Measurements from ENCODE around the gene CLCA1.
"Not testable (repeated sequence)": the region's sequence is repeated elsewhere in the genome, so short reads cannot be mapped to it uniquely, and the experiment has no call there.

The CLCA1 gene

DNA sequence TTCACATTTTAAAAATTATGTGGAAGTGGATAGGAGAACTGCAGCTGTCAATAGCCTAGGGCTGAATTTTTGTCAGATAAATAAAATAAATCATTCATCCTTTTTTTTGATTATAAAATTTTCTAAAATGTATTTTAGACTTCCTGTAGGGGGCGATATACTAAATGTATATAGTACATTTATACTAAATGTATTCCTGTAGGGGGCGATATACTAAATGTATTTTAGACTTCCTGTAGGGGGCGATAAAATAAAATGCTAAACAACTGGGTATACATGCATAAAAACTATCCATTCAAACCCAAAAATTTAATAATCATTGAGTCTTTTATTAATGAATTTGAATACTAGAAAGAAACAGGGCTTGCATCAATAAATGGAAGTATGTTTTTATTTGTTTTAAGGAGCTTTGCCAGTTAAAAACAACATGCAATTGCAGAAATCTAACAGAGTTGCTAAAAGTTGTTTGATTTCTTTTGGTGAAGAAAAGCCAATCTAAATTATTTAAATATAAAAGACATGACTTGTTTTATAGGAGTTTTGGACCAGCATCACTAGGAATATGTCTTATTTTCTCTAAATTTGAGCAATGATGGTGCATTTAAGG is 31.4 kb downstream of the CLCA1 start:
- TF ChIP-seq, protein P1, sequence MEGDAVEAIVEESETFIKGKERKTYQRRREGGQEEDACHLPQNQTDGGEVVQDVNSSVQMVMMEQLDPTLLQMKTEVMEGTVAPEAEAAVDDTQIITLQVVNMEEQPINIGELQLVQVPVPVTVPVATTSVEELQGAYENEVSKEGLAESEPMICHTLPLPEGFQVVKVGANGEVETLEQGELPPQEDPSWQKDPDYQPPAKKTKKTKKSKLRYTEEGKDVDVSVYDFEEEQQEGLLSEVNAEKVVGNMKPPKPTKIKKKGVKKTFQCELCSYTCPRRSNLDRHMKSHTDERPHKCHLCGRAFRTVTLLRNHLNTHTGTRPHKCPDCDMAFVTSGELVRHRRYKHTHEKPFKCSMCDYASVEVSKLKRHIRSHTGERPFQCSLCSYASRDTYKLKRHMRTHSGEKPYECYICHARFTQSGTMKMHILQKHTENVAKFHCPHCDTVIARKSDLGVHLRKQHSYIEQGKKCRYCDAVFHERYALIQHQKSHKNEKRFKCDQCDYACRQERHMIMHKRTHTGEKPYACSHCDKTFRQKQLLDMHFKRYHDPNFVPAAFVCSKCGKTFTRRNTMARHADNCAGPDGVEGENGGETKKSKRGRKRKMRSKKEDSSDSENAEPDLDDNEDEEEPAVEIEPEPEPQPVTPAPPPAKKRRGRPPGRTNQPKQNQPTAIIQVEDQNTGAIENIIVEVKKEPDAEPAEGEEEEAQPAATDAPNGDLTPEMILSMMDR (IDR thresholded peaks at IDR 0.05; ENCODE audit: control insufficient read depth, insufficient read depth, low read depth, low read length, missing control alignments), result peak; percentile 59
- no peak overlapping the region for H3K4me3 ChIP-seq (ENCODE audit: control insufficient read depth, low read depth, low read length)
- no peak for DNase-seq (ENCODE audit: low read depth)

DNA sequence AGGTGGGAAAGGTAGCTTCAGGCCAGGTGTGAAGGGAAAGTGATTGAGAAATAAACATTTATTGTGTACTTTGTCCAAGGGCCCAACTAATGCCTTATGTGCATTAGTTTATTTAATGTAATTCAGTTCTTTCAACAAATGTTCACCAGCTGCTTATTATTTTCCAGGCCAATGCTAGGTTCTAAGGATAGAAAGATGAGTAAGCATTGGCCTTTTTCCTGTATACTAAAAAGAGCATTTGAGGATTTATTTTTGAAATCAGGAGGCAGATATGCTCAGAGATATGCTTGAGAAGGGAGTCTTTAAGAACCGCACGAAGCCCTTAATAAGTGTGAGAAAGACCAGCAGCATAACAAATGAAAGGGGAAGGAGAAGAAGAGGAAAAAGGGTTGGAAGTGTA is 32.0 kb downstream of the CLCA1 start:
- no peak overlapping the region for H3K4me3 ChIP-seq (ENCODE audit: control insufficient read depth, low read depth, low read length)
- no peak for DNase-seq (ENCODE audit: low read depth)
- TF ChIP-seq, protein P1 (IDR thresholded peaks at IDR 0.05; ENCODE audit: control insufficient read depth, insufficient read depth, low read depth, low read length, missing control alignments), result no peak

DNA sequence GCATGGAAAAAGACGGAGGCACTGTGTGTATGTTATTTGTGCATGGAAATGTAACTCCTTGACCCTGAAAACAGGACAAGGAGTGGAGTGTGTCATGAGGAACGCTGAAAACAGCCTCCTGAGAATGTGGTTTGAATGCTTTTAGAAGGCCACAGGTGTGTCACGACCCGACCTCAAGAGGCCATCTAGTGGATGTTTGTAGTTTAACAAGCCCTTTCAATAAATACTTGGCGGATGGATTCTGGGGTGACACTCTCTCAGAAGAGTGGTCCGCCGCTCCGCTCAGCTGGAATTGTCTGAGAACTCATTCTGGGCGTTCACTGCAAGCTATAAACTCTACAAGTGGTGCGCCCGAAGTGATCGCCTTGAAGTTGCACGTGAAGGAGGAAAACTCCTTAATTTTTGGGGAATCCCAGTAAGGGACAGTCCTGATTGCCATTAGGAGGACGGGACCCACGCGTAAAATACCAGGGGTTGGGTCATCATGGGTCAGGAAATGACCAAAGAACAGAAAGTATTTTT is 33.5 kb downstream of the CLCA1 start:
- not testable (repeated sequence) for DNase-seq (ENCODE audit: low read depth); H3K4me3 ChIP-seq (ENCODE audit: control insufficient read depth, low read depth, low read length)
- TF ChIP-seq, protein P1 (IDR thresholded peaks at IDR 0.05; ENCODE audit: control insufficient read depth, insufficient read depth, low read depth, low read length, missing control alignments), result peak; percentile 36

DNA sequence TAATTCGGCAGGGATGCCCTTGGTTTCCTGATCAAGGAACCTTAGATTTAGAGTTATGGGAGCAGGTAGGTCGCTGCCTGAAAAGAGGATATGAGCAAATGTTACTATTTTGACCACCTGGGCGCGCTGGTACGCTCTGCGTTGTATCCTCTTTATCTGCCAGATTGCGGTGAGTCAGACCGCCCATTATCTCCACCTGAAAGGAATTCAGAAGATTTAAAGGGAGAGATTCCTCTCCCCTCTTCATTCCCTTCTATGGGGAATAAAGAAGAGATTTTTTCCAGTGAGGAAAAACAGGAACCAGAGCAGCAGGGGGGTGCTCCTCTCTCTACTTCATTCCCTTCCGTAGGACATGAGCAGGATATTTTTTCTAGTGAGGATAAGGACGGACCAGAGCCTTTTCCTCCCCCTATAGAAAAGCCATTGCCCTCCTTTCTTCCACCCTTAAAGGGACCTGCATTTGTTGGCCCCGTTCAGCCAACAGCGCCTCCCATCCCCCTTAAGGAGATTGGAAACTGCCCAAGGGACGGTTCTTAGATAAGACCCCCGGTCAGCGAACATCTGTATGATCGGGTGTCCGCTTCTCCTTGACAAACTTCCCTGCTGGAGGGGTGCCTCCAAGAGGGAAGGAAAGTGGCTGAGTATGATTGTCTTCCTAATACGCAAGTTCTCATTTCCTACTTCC is 34.1 kb downstream of the CLCA1 start:
- DNase-seq (ENCODE audit: low read depth), result no peak
- TF ChIP-seq, protein P1 (IDR thresholded peaks at IDR 0.05; ENCODE audit: control insufficient read depth, insufficient read depth, low read depth, low read length, missing control alignments), result no peak
- no peak overlapping the region for H3K4me3 ChIP-seq (ENCODE audit: control insufficient read depth, low read depth, low read length)

DNA sequence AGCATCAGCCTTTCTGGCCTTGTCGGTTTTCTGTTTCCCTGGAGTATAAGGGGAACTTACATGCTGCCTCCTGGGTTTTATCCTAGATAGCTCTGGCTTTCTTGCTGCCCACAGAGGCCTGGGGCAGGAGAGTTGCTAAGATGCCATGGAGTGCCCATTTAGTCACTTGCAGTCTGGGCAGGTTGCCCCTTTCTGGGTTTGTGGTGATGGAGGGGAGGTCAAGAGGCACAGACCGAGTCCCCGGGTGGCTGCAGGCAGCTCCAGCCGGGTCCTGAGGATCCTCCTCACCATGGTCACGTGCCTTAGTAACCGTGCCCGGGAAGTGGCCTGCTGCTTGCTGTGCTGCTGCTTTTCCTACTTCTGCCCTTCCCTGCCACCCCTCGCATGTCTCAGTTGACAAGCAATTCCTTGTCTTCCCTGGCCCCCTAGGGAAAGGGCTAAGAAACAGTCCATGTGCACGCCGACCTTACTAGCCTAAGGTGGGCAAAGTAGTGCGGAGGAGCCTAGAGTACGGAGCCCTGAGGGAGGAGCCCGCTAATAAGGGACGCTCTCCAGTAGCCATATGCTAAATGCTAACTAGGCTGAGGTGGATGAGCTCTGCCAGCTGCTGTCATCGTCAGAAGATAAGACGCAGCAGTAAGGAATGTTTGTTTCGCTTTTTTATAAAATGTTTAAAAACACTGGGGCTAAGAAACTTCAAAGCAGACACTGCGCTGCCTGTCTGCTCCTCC is 34.8 kb downstream of the CLCA1 start:
- TF ChIP-seq, protein P1 (IDR thresholded peaks at IDR 0.05; ENCODE audit: control insufficient read depth, insufficient read depth, low read depth, low read length, missing control alignments), result no peak
- no peak overlapping the region for H3K4me3 ChIP-seq (ENCODE audit: control insufficient read depth, low read depth, low read length)
- DNase-seq (ENCODE audit: low read depth), result no peak

DNA sequence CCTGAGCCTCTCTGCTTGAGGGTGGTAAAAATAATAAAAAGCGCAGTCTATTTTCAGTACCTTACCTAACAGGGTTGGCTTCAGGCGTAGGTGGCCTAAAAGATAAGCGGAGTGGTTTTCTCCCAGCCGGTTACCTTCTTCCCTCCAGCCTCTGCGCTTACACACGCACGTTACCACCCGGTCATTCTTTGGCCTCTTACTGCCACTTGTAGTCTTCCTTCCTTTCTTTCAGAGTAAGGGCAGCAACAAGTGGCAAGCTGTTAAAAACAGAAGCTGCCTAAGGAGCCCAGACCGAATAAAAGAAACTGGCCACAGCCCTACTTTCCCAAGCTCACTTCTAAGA is 35.4 kb downstream of the CLCA1 start:
- H3K4me3 ChIP-seq (ENCODE audit: control insufficient read depth, low read depth, low read length), result no peak overlapping the region
- DNase-seq (ENCODE audit: low read depth), result no peak
- TF ChIP-seq, protein P1 (IDR thresholded peaks at IDR 0.05; ENCODE audit: control insufficient read depth, insufficient read depth, low read depth, low read length, missing control alignments), result no peak
